Measurements from ENCODE around the gene CACNA2D3.

The CACNA2D3 gene

DNA sequence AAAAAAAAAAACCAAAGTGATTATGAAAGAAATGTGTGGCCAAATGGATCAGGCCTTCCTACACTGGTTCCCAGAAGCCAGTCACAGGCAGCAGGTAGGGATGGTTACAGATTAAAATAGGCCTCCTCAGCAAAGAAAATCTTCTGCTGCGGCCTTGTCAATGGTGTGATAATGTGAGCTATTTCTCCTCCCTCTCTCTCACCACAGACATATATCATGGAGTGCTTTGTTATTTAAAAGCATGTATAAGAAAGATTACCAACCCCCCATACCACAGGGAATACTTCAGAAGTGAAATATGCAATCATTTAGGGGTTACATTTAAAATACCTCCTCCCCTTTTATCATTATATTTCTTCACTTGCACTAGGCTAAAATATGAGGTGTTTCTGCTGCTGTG lies 837.7 kb downstream of the CACNA2D3 start:
- DNase-seq (ENCODE audit: low spot score) = no peak
- TF ChIP-seq, protein P1, sequence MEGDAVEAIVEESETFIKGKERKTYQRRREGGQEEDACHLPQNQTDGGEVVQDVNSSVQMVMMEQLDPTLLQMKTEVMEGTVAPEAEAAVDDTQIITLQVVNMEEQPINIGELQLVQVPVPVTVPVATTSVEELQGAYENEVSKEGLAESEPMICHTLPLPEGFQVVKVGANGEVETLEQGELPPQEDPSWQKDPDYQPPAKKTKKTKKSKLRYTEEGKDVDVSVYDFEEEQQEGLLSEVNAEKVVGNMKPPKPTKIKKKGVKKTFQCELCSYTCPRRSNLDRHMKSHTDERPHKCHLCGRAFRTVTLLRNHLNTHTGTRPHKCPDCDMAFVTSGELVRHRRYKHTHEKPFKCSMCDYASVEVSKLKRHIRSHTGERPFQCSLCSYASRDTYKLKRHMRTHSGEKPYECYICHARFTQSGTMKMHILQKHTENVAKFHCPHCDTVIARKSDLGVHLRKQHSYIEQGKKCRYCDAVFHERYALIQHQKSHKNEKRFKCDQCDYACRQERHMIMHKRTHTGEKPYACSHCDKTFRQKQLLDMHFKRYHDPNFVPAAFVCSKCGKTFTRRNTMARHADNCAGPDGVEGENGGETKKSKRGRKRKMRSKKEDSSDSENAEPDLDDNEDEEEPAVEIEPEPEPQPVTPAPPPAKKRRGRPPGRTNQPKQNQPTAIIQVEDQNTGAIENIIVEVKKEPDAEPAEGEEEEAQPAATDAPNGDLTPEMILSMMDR (IDR thresholded peaks at IDR 0.05; ENCODE audit: extremely low read depth, missing control alignments) = no peak

DNA sequence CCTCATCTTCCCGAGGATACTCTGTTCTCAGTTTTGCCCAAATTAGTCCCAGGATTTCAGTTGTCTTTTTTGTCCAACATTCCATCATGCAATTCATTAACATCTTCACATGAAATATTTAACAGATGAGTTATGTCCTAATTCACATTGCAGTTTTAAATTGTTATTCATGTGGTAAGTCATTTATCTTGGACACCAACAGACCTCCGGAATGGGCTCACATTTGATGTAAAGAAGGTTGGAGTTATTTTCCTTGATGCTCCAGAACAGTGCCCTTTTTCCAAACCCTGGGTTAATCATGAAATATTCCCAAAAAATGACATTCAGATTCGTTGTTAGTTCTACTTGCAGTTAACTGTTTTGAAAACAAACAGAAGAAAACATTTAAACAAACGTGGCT lies 838.3 kb downstream of the CACNA2D3 start:
- TF ChIP-seq, protein P1 (IDR thresholded peaks at IDR 0.05; ENCODE audit: extremely low read depth, missing control alignments) = no peak
- DNase-seq (ENCODE audit: low spot score) = no peak

GRCh38 chr3:54962200-54962599 lies 839.8 kb downstream of the CACNA2D3 start:
- TF ChIP-seq, protein P1 (IDR thresholded peaks at IDR 0.05; ENCODE audit: extremely low read depth, missing control alignments) = no peak
- DNase-seq (ENCODE audit: low spot score) = no peak

- TF ChIP-seq, protein P1 (IDR thresholded peaks at IDR 0.05; ENCODE audit: extremely low read depth, missing control alignments) = no peak
- no peak for DNase-seq (ENCODE audit: low spot score)
Measured at GRCh38 chr3:54963641-54964040, 841.3 kb downstream of the CACNA2D3 start.

DNA sequence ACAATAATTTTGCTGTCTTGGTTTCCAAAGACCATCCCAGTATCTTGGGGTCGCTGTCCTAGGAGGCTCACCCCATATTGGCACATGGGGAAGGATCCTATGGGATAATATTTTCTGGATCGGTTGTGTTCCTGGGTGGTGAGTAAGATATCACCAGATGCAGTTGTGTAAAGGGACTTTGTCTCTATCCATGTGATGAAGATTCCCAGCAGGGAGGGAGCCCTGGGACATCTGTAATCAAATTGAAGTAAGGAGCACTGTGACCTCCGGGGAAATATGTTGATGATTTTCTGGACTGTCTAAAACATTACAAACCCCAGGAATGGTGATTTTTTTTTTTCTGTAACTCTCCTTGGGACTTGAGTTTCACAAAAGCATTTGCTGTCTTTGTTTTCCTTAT lies 841.7 kb downstream of the CACNA2D3 start:
- no peak for DNase-seq (ENCODE audit: low spot score)
- TF ChIP-seq, protein P1 (IDR thresholded peaks at IDR 0.05; ENCODE audit: extremely low read depth, missing control alignments) = no peak

- TF ChIP-seq, protein P1 (IDR thresholded peaks at IDR 0.05; ENCODE audit: extremely low read depth, missing control alignments) = no peak
- no peak for DNase-seq (ENCODE audit: low spot score)
Measured at GRCh38 chr3:54965746-54966145, 843.4 kb downstream of the CACNA2D3 start.

GRCh38 chr3:54966979-54967378 lies 844.6 kb downstream of the CACNA2D3 start:
- DNase-seq (ENCODE audit: low spot score) = no peak
- TF ChIP-seq, protein P1 (IDR thresholded peaks at IDR 0.05; ENCODE audit: extremely low read depth, missing control alignments) = no peak
